HepG2 (cell line): ENCODE data around the gene JMJD6. TPM values are rescaled to one million over a fixed set of nuclear protein-coding genes. Genes with fewer than 3 reads are reported as not detected.
A peak's percentile ranks its signal among the peaks of the same experiment; 100 is the strongest.

Experiments
- ARID5B ChIP-seq: IDR thresholded peaks from 2 replicates; pipeline ENCODE4 v1.4.0; 2020; ENCODE audit warnings: mild to moderate bottlenecking, missing genetic modification reagents
- CENPT ChIP-seq: sonication (generic); formaldehyde crosslinking; IDR thresholded peaks from 2 replicates; pipeline ENCODE4 v1.8.0; 2022; ENCODE audit warnings: low read depth, mild to moderate bottlenecking, moderate library complexity, missing genetic modification reagents
- ELF1 ChIP-seq: sonication (generic); formaldehyde crosslinking; IDR thresholded peaks from 2 replicates; pipeline ENCODE4 v1.4.0; 2020; ENCODE audit warnings: missing genetic modification reagents
- FOXK2 ChIP-seq: fragments of 450-650 bp; IDR thresholded peaks from 2 replicates; pipeline ENCODE4 v1.6.1; 2016
- HDAC1 ChIP-seq: sonication (generic); formaldehyde crosslinking; IDR thresholded peaks from 2 replicates; pipeline ENCODE4 v1.5.1; 2020; ENCODE audit warnings: mild to moderate bottlenecking, missing genetic modification reagents
- JARID2 ChIP-seq: sonication (generic); formaldehyde crosslinking; IDR thresholded peaks from 2 replicates; pipeline ENCODE4 v1.8.1; 2023; ENCODE audit warnings: missing genetic modification reagents, inconsistent platforms; ENCODE audit not compliant: insufficient replicate concordance
- MXI1 ChIP-seq: IDR thresholded peaks from 3 replicates; pipeline ENCODE4 v1.6.1; 2012; ENCODE audit warnings: low read depth, low read length, inconsistent platforms, borderline replicate concordance
- NCOR1 ChIP-seq: fragments of 200-600 bp; sonication (generic); IDR thresholded peaks from 2 replicates; pipeline ENCODE4 v1.7.0; 2017; ENCODE audit warnings: antibody characterized with exemption, low read length, borderline replicate concordance
- NR3C1 ChIP-seq: sonication (generic); formaldehyde crosslinking; IDR thresholded peaks from 2 replicates; pipeline ENCODE4 v1.4.0; 2020; ENCODE audit warnings: missing genetic modification reagents
- RAD51 ChIP-seq: fragments of 450-650 bp; IDR thresholded peaks from 2 replicates; pipeline ENCODE4 v1.6.1; 2016; ENCODE audit warnings: borderline replicate concordance
- TBL1XR1 ChIP-seq: fragments of 150-350 bp; IDR thresholded peaks from 2 replicates; pipeline ENCODE4 v1.6.1; 2014; ENCODE audit warnings: borderline replicate concordance, low read length; ENCODE audit not compliant: partially characterized antibody
- ZBTB42 ChIP-seq: sonication (generic); formaldehyde crosslinking; IDR thresholded peaks from 2 replicates; pipeline ENCODE4 v1.5.0; 2020; ENCODE audit warnings: mild to moderate bottlenecking, missing genetic modification reagents
- ZMAT3 ChIP-seq: sonication (generic); formaldehyde crosslinking; conservative IDR thresholded peaks from 2 replicates; pipeline ENCODE4 v1.7.0; 2021; ENCODE audit warnings: missing genetic modification reagents
- ZNF33A ChIP-seq: sonication (generic); formaldehyde crosslinking; IDR thresholded peaks from 2 replicates; pipeline ENCODE4 v1.5.1; 2020; ENCODE audit warnings: missing genetic modification reagents, mild to moderate bottlenecking, moderate library complexity, borderline replicate concordance
- ZNF367 ChIP-seq: sonication (generic); formaldehyde crosslinking; IDR thresholded peaks from 2 replicates; pipeline ENCODE4 v1.4.0; 2020; ENCODE audit warnings: missing genetic modification reagents, borderline replicate concordance
- ZNF44 ChIP-seq: sonication (generic); formaldehyde crosslinking; IDR thresholded peaks from 2 replicates; pipeline ENCODE4 v1.5.1; 2020; ENCODE audit warnings: mild to moderate bottlenecking, missing genetic modification reagents
- ZNF510 ChIP-seq: sonication (generic); formaldehyde crosslinking; IDR thresholded peaks from 2 replicates; pipeline ENCODE4 v1.4.0; 2020; ENCODE audit warnings: low read depth, mild to moderate bottlenecking, missing genetic modification reagents
- ZNF678 ChIP-seq: sonication (generic); formaldehyde crosslinking; IDR thresholded peaks from 2 replicates; pipeline ENCODE4 v1.4.0; 2020; ENCODE audit warnings: mild to moderate bottlenecking, missing genetic modification reagents
- ZNF879 ChIP-seq: sonication (generic); formaldehyde crosslinking; IDR thresholded peaks from 2 replicates; pipeline ENCODE4 v1.8.1; 2023; ENCODE audit warnings: missing genetic modification reagents
- polyA plus RNA-seq, 8 experiments: library from polyadenylated mRNA; depleted of rRNA in 3 of 8; stranded (reverse) in 7 of 8; unstranded in 1 of 8; fragments of >200 nt; fragmentation: Illumina TruSeq in 4 of 8; extraction: Trizol in 4 of 8; gene quantifications; 2 replicates each; pipeline versions ENCODE4 v1.2.1 to v1.2.3, GENCODE V29; 2011 to 2016; ENCODE audit warnings: low read depth in 4 of 8, missing spikeins in 1 of 8, mixed read lengths in 1 of 8; ENCODE audit not compliant: insufficient read depth in 1 of 8
- total RNA-seq, 5 experiments: library from RNA; depleted of rRNA; stranded (reverse); fragments of >200 nt; fragmentation: Illumina TruSeq; extraction: Trizol; gene quantifications; 2 replicates each; pipeline ENCODE4 v1.2.3, GENCODE V29; 2016; ENCODE audit warnings: low read depth in 1 of 5
- TF ChIP-seq, protein P1 (sequence below): sonication (generic); formaldehyde crosslinking; IDR thresholded peaks from 2 replicates; pipeline ENCODE4 v1.5.1; 2020; ENCODE audit warnings: mild to moderate bottlenecking, missing genetic modification reagents, borderline replicate concordance

Gene JMJD6
- total and polyA plus RNA-seq, 2 of the 13 experiments (the other 11 are each of a cell fraction or from before 2014, with no cell fraction given): 33.6 to 41.0 TPM

- TF ChIP-seq HDAC1 (CRISPR knock-in tag): peak; percentile 88
- no peak for TF ChIP-seq NR3C1 (CRISPR knock-in tag)
- TF ChIP-seq, protein P1, sequence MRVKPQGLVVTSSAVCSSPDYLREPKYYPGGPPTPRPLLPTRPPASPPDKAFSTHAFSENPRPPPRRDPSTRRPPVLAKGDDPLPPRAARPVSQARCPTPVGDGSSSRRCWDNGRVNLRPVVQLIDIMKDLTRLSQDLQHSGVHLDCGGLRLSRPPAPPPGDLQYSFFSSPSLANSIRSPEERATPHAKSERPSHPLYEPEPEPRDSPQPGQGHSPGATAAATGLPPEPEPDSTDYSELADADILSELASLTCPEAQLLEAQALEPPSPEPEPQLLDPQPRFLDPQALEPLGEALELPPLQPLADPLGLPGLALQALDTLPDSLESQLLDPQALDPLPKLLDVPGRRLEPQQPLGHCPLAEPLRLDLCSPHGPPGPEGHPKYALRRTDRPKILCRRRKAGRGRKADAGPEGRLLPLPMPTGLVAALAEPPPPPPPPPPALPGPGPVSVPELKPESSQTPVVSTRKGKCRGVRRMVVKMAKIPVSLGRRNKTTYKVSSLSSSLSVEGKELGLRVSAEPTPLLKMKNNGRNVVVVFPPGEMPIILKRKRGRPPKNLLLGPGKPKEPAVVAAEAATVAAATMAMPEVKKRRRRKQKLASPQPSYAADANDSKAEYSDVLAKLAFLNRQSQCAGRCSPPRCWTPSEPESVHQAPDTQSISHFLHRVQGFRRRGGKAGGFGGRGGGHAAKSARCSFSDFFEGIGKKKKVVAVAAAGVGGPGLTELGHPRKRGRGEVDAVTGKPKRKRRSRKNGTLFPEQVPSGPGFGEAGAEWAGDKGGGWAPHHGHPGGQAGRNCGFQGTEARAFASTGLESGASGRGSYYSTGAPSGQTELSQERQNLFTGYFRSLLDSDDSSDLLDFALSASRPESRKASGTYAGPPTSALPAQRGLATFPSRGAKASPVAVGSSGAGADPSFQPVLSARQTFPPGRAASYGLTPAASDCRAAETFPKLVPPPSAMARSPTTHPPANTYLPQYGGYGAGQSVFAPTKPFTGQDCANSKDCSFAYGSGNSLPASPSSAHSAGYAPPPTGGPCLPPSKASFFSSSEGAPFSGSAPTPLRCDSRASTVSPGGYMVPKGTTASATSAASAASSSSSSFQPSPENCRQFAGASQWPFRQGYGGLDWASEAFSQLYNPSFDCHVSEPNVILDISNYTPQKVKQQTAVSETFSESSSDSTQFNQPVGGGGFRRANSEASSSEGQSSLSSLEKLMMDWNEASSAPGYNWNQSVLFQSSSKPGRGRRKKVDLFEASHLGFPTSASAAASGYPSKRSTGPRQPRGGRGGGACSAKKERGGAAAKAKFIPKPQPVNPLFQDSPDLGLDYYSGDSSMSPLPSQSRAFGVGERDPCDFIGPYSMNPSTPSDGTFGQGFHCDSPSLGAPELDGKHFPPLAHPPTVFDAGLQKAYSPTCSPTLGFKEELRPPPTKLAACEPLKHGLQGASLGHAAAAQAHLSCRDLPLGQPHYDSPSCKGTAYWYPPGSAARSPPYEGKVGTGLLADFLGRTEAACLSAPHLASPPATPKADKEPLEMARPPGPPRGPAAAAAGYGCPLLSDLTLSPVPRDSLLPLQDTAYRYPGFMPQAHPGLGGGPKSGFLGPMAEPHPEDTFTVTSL: peak; percentile 94; the same call in 1 of the 2 replicates
- TF ChIP-seq RAD51: no peak
- no peak for TF ChIP-seq ZNF367 (CRISPR knock-in tag)
- TF ChIP-seq ELF1: peak; percentile 55; the same call in 1 of the 2 replicates
- no peak; the same call in 1 of the 2 replicates for TF ChIP-seq ZNF510 (CRISPR knock-in tag)
- peak; percentile 44; the same call in 1 of the 2 replicates for TF ChIP-seq ZMAT3 (CRISPR knock-in tag)
- no peak for TF ChIP-seq ZNF678 (CRISPR knock-in tag)
- TF ChIP-seq JARID2 (CRISPR knock-in tag): peak; percentile 53
- peak; percentile 40 for TF ChIP-seq TBL1XR1
- TF ChIP-seq FOXK2: peak; percentile 84
- no peak; the same call in 2 of the 3 replicates for TF ChIP-seq MXI1
- TF ChIP-seq ZBTB42 (CRISPR knock-in tag): peak; percentile 75; the same call in 1 of the 2 replicates
- peak; percentile 90; the same call in 1 of the 2 replicates for TF ChIP-seq ZNF33A (CRISPR knock-in tag)
- TF ChIP-seq ARID5B (CRISPR knock-in tag): peak; percentile 91
- TF ChIP-seq ZNF44: no peak
- TF ChIP-seq NCOR1: peak; percentile 81
- TF ChIP-seq ZNF879 (CRISPR knock-in tag): no peak
- TF ChIP-seq CENPT (CRISPR knock-in tag): no peak
Measured at GRCh38 chr17:76691379-76692191, 34.8 kb downstream of the JMJD6 start (continued).
